Thoracic aorta (tissue), 2 donors: ENCODE data around the gene CEACAM4. TPM values are rescaled to one million over a fixed set of nuclear protein-coding genes. Genes with fewer than 3 reads are reported as not detected.

ENCODE experiments used
- ATAC-seq: fragments of 150-250 bp; one replicate; pipeline ENCODE4 v1.8.0; 2017; ENCODE audit warnings: low read depth; ENCODE audit not compliant: insufficient number of reproducible peaks, low FRiP score
- DNase-seq: peaks from one replicate; pipeline ENCODE4 v3.0.0-alpha.2; 2020; ENCODE audit warnings: low spot score
- H3K27ac ChIP-seq, 2 donors: fragments of 200-600 bp; sonication (generic); 1 replicate in 1 of 2; 2 replicates in 1 of 2; pipeline ENCODE4 v1.5.1; 2016; ENCODE audit warnings: mild to moderate bottlenecking in 2 of 2, moderate library complexity in 2 of 2
- H3K27me3 ChIP-seq: fragments of 200-600 bp; sonication (generic); replicated peaks from 2 replicates; pipeline ENCODE4 v1.6.0; 2016; ENCODE audit warnings: mild to moderate bottlenecking; ENCODE audit not compliant: insufficient read depth
- H3K36me3 ChIP-seq: fragments of 200-600 bp; sonication (generic); one replicate; pipeline ENCODE4 v1.5.1; 2016
- H3K4me1 ChIP-seq, 2 donors: fragments of 200-600 bp; sonication (generic); 1 replicate in 1 of 2; 2 replicates in 1 of 2; pipeline versions ENCODE4 v1.5.1 to v1.6.0; 2016; ENCODE audit warnings: low read depth in 2 of 2, mild to moderate bottlenecking in 1 of 2; ENCODE audit not compliant: control insufficient read depth in 1 of 2
- H3K4me3 ChIP-seq: fragments of 200-600 bp; sonication (generic); 2 replicates; pipeline ENCODE4 v1.5.1; 2016; ENCODE audit warnings: mild to moderate bottlenecking
- H3K9me3 ChIP-seq: fragments of 200-600 bp; sonication (generic); 2 replicates; pipeline ENCODE4 v1.5.1; 2016
- CTCF ChIP-seq: fragments of 200-600 bp; sonication (generic); IDR thresholded peaks from one replicate; pipeline ENCODE4 v1.5.1; 2019; ENCODE audit warnings: antibody characterized with exemption
- total RNA-seq, 2 donors: library from RNA; depleted of rRNA; stranded (reverse); fragments of >200 nt; gene quantifications; one replicate each; pipeline versions ENCODE4 v1.1.0 to v1.2.3, GENCODE V29; 2016

The CEACAM4 gene
- total RNA-seq, result 1 to 10 TPM in 1 of 2 donors, not detected in 1; 4.0 TPM

- no peaks in the 10 kb centered on the region for H3K36me3 ChIP-seq
- peak within 1 kb of the TSS; percentile 54 for H3K4me3 ChIP-seq
- no peak for ATAC-seq
- TF ChIP-seq CTCF, result no peak
- H3K27ac ChIP-seq, result no peak within 1 kb of the TSS
- no peaks in the 10 kb centered on the region for H3K9me3 ChIP-seq
- H3K4me1 ChIP-seq, result no peaks in the 10 kb centered on the region
- no peaks in the 10 kb centered on the region for H3K27me3 ChIP-seq
- DNase-seq, result no peak
Observed at GRCh38 chr19:41626877-41627276, at the start of gene CEACAM4. CEACAM4 (minus strand) TSS chr19:41627074; CDS start chr19:41626963, 111 bp downstream.

GRCh38 chr19:41671486-41671885 lies 44.6 kb upstream of the CEACAM4 start:
- ATAC-seq, result no peak
- Histone ChIP-seq H3K27ac (no peak overlapping the region), H3K4me1 (no peaks in the 10 kb centered on the region), H3K36me3 (no peaks in the 10 kb centered on the region), H3K27me3 (no peaks in the 10 kb centered on the region), H3K9me3 (no peaks in the 10 kb centered on the region), H3K4me3 (no peak overlapping the region)
- DNase-seq, result no peak
- TF ChIP-seq CTCF, result no peak

- Histone ChIP-seq H3K36me3 (no peaks in the 10 kb centered on the region), H3K9me3 (peaks cover 7% of the 10 kb centered on the region), H3K27me3 (no peaks in the 10 kb centered on the region), H3K27ac (no peak overlapping the region), H3K4me3 (no peak overlapping the region), H3K4me1 (no peaks in the 10 kb centered on the region)
- DNase-seq, result no peak
- no peak for ATAC-seq
- TF ChIP-seq CTCF, result no peak
Observed at GRCh38 chr19:41670755-41671154, 43.9 kb upstream of the CEACAM4 start.

- Histone ChIP-seq H3K4me3 (no peak overlapping the region), H3K27ac (no peak overlapping the region), H3K9me3 (peaks cover 13% of the 10 kb centered on the region), H3K36me3 (no peaks in the 10 kb centered on the region), H3K4me1 (no peaks in the 10 kb centered on the region), H3K27me3 (no peaks in the 10 kb centered on the region)
- DNase-seq, result no peak
- no peak for ATAC-seq
- no peak for TF ChIP-seq CTCF
Observed at GRCh38 chr19:41668315-41668714, 41.4 kb upstream of the CEACAM4 start.

GRCh38 chr19:41666075-41666474 lies 39.2 kb upstream of the CEACAM4 start:
- Histone ChIP-seq H3K4me3 (no peak overlapping the region), H3K27me3 (no peaks in the 10 kb centered on the region), H3K9me3 (peaks cover 13% of the 10 kb centered on the region), H3K36me3 (no peaks in the 10 kb centered on the region), H3K4me1 (no peaks in the 10 kb centered on the region), H3K27ac (no peak overlapping the region)
- no peak for TF ChIP-seq CTCF
- no peak for DNase-seq
- no peak for ATAC-seq
